Ovary (tissue), 3 donors: ENCODE measurements around the gene RHOV.

Experiments used
- EP300 ChIP-seq: sonication (generic); formaldehyde crosslinking; IDR thresholded peaks from one replicate; pipeline ENCODE4 v1.6.1; 2017; ENCODE audit warnings: antibody characterized with exemption
- POLR2A ChIP-seq: fragments of 450-650 bp; IDR thresholded peaks from one replicate; pipeline ENCODE4 v1.6.1; 2017; ENCODE audit warnings: antibody characterized with exemption, mild to moderate bottlenecking, moderate library complexity
- TF ChIP-seq, protein P1 (sequence below), 3 donors: fragments of 450-650 bp in 2 of 3; fragments of 200-600 bp in 1 of 3; IDR thresholded peaks; one replicate each; pipeline versions ENCODE4 v1.5.1 to v1.8.0; 2016 to 2022; ENCODE audit warnings: antibody characterized with exemption in 3 of 3, mild to moderate bottlenecking in 1 of 3
- donor health status: DM: no; HTN: no; CAD: no.

GRCh38 chr15:40891138-40891537 is 17.1 kb upstream of the RHOV start:
- TF ChIP-seq, protein P1, sequence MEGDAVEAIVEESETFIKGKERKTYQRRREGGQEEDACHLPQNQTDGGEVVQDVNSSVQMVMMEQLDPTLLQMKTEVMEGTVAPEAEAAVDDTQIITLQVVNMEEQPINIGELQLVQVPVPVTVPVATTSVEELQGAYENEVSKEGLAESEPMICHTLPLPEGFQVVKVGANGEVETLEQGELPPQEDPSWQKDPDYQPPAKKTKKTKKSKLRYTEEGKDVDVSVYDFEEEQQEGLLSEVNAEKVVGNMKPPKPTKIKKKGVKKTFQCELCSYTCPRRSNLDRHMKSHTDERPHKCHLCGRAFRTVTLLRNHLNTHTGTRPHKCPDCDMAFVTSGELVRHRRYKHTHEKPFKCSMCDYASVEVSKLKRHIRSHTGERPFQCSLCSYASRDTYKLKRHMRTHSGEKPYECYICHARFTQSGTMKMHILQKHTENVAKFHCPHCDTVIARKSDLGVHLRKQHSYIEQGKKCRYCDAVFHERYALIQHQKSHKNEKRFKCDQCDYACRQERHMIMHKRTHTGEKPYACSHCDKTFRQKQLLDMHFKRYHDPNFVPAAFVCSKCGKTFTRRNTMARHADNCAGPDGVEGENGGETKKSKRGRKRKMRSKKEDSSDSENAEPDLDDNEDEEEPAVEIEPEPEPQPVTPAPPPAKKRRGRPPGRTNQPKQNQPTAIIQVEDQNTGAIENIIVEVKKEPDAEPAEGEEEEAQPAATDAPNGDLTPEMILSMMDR (IDR thresholded peaks at IDR 0.05) = no peak
- TF ChIP-seq POLR2A (no peak), EP300 (no peak)
